ENCODE data around the gene SPRTN. TPM values are rescaled to one million over a fixed set of nuclear protein-coding genes. Genes with fewer than 3 reads are reported as not detected.

The SPRTN gene
- total RNA-seq, 1 experiment from 2014 or later: 17.4 TPM

DNA sequence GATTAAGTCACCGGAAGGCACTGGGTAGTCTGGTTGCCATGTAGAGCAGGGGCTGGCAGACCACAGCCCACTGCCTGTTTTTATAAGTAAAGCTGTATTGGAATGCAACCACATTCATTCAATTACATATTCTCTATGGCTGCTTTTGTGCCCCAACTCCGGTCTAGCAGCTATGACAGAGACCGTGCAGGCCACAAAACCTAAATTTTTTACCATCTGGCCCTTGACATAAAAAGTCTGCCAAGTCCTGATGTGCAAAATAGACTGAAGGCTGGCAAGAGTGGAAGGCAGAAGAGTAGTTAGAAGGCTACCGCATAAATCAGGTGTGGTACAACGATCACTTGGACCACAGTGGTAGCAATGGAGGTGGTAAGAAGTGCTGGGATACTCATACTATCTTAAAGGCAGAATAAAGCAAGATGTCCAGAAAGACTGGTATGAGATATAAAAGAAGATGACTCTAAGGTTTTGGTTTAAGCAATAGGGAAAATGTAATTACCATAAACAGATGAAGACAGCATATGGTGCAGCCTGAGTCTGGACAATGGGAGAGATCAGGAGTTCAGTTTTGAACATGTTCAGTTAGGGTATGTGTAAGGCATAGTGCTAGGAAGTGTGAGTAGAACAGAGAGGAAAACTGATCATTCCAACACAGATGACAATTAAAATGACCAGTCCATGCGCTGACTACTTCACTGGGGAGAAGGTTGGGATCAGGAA, 46.8 kb downstream of the SPRTN start:
- peaks cover 1% of the 10 kb centered on the region; the same call in 1 of the 2 replicates for H3K36me3 ChIP-seq (ENCODE audit: insufficient read depth, low read length)
- H3K9ac ChIP-seq (ENCODE audit: low read length): no peak overlapping the region
- no peak overlapping the region for H3K27ac ChIP-seq (ENCODE audit: low read length)
- peaks cover 27% of the 10 kb centered on the region for H3K4me1 ChIP-seq (ENCODE audit: low read length)
- H3K9me3 ChIP-seq (ENCODE audit: low read length): no peaks in the 10 kb centered on the region
- H3K9me2 ChIP-seq (replicated peaks; ENCODE audit: insufficient read depth, low read length): no peaks in the 10 kb centered on the region
- H3K27me3 ChIP-seq (ENCODE audit: low read length): no peaks in the 10 kb centered on the region
- 0 out of 2 replicates have a peak, but pooled peaks cover 4% of the 10 kb centered on the region for H4K20me1 ChIP-seq (ENCODE audit: insufficient read depth, low read depth, low read length)
- DNase-seq: no peak
- H3K4me2 ChIP-seq (ENCODE audit: low read depth, low read length, poor library complexity, severe bottlenecking): no peak overlapping the region
- H3K79me2 ChIP-seq (ENCODE audit: low read length): peaks cover 98% of the 10 kb centered on the region
- H3K4me3 ChIP-seq (ENCODE audit: low read length): no peak overlapping the region
- no peak overlapping the region for H2AFZ ChIP-seq (ENCODE audit: low read length)

DNA sequence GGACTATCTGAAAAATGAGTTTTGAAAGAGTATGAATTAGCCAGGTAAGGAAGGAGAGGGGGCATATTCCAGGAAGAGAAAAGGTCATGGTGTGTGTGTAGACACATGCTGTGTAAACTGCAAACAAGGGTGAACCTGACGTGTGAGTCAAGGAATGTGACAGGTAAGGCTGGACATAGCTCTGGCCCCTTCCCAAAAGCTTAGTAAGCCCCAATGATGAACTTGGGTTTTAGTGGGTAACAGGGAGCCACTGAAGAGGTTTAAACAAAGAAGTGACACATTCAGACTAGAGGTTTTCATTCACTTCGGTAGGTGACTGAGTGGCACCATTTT, 47.3 kb downstream of the SPRTN start:
- Histone ChIP-seq H4K20me1 (ENCODE audit: insufficient read depth, low read depth, low read length) (0 out of 2 replicates have a peak, but pooled peaks cover 4% of the 10 kb centered on the region), H3K36me3 (ENCODE audit: insufficient read depth, low read length) (peaks cover 7% of the 10 kb centered on the region; the same call in 1 of the 2 replicates), H3K27me3 (ENCODE audit: low read length) (no peaks in the 10 kb centered on the region), H3K79me2 (ENCODE audit: low read length) (peaks cover 99% of the 10 kb centered on the region), H3K9ac (ENCODE audit: low read length) (no peak overlapping the region), H2AFZ (ENCODE audit: low read length) (no peak overlapping the region), H3K27ac (ENCODE audit: low read length) (no peak overlapping the region), H3K4me3 (ENCODE audit: low read length) (no peak overlapping the region), H3K4me1 (ENCODE audit: low read length) (peaks cover 27% of the 10 kb centered on the region), H3K4me2 (ENCODE audit: low read depth, low read length, poor library complexity, severe bottlenecking) (no peak overlapping the region), H3K9me2 (replicated peaks; ENCODE audit: insufficient read depth, low read length) (no peaks in the 10 kb centered on the region), H3K9me3 (ENCODE audit: low read length) (no peaks in the 10 kb centered on the region)
- DNase-seq: no peak

DNA sequence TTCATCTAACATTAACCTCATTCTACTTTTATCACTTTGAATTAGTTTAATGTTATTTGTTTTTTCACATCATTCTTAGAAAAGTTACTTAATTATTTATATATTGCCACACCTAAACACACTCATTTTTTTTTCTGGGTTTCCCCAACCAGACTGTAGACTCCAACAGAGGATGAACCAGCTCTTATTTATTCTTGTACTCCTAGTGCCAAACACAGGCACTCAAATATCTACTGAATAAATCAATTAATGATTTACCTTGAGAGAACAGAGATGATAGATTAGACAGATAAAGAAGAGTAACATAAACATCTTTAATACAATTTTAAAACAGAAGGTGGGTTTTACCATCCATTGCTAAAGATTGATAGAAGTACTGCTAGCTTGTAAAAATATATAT, 48.4 kb downstream of the SPRTN start:
- no peak overlapping the region for H3K4me3 ChIP-seq (ENCODE audit: low read length)
- H3K4me1 ChIP-seq (ENCODE audit: low read length): peaks cover 27% of the 10 kb centered on the region
- no peak overlapping the region for H3K27ac ChIP-seq (ENCODE audit: low read length)
- no peaks in the 10 kb centered on the region for H3K27me3 ChIP-seq (ENCODE audit: low read length)
- peaks cover 99% of the 10 kb centered on the region for H3K79me2 ChIP-seq (ENCODE audit: low read length)
- no peak overlapping the region for H2AFZ ChIP-seq (ENCODE audit: low read length)
- H3K9ac ChIP-seq (ENCODE audit: low read length): no peak overlapping the region
- H4K20me1 ChIP-seq (ENCODE audit: insufficient read depth, low read depth, low read length): 0 out of 2 replicates have a peak, but pooled peaks cover 4% of the 10 kb centered on the region
- DNase-seq: no peak
- no peaks in the 10 kb centered on the region for H3K9me3 ChIP-seq (ENCODE audit: low read length)
- H3K9me2 ChIP-seq (replicated peaks; ENCODE audit: insufficient read depth, low read length): no peaks in the 10 kb centered on the region
- peaks cover 7% of the 10 kb centered on the region; the same call in 1 of the 2 replicates for H3K36me3 ChIP-seq (ENCODE audit: insufficient read depth, low read length)
- H3K4me2 ChIP-seq (ENCODE audit: low read depth, low read length, poor library complexity, severe bottlenecking): no peak overlapping the region

DNA sequence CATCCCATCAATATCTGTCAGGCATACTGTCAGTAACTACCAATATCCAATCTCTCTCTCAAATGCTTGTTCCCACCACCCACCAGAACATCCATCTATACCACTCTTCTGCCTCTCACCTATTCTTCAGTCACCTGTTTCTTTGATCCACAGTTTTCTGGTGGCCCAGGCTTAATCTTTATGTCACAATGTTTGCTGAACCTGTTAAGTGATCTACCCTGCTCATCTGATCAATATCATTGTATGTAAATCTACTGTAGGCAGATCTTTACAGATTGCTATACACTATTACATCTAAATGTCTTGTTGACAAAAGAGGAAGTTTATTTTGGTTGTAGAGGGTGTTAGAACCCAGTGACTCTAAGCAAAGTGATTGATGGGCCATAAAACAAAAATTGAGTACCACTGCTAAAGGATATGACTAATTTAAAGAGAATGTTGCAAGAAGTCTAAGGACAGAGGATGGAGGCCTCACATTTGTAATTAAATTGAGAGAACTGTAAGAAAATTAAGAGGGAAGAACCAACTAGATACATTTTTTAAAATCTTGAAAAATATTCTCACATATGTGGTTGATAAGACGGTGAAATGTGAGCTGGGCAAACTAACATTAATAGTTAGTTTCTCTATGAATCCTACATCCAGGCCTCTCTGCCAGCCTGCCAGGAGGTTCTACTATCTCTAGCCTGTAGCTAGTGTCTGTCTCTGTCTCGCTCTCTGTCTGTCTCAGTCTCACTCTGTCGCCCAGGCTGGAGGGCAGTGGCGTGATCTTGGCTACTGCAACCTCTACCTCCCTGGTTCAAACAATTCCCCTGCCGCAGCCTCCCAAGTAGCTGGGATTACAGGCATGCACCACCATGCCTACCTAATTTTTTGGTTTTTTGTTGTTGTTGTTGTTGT, 49.9 kb downstream of the SPRTN start:
- no peak overlapping the region for H2AFZ ChIP-seq (ENCODE audit: low read length)
- DNase-seq: no peak
- no peak overlapping the region for H3K4me3 ChIP-seq (ENCODE audit: low read length)
- H3K36me3 ChIP-seq (ENCODE audit: insufficient read depth, low read length): peaks cover 7% of the 10 kb centered on the region; the same call in 1 of the 2 replicates
- H3K9me3 ChIP-seq (ENCODE audit: low read length): no peaks in the 10 kb centered on the region
- H3K9ac ChIP-seq (ENCODE audit: low read length): no peak overlapping the region
- no peaks in the 10 kb centered on the region for H3K9me2 ChIP-seq (replicated peaks; ENCODE audit: insufficient read depth, low read length)
- 0 out of 2 replicates have a peak, but pooled peaks cover 4% of the 10 kb centered on the region for H4K20me1 ChIP-seq (ENCODE audit: insufficient read depth, low read depth, low read length)
- no peaks in the 10 kb centered on the region for H3K27me3 ChIP-seq (ENCODE audit: low read length)
- no peak overlapping the region for H3K4me2 ChIP-seq (ENCODE audit: low read depth, low read length, poor library complexity, severe bottlenecking)
- peaks cover 25% of the 10 kb centered on the region for H3K4me1 ChIP-seq (ENCODE audit: low read length)
- no peak overlapping the region for H3K27ac ChIP-seq (ENCODE audit: low read length)
- H3K79me2 ChIP-seq (ENCODE audit: low read length): peaks cover 96% of the 10 kb centered on the region

DNA sequence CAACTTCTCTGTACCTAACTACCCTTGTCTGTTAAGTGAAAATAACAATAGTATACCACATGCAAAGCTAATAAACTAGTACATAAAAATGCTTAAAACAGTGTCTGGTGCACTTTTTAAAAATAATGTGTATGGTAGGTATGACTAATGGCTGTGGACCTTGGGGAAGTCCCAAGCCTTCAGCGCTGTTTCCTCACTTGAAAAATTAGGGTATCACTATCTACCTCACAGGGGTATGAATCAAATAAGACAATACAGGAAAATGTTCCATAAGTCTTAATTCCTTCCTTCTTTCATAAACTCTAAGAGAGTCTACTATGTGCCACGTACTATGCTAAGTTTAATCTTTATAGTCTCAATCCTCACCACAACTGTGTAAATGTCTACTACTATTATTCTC, 52.0 kb downstream of the SPRTN start:
- H3K9me3 ChIP-seq (ENCODE audit: low read length): no peaks in the 10 kb centered on the region
- H2AFZ ChIP-seq (ENCODE audit: low read length): no peak overlapping the region
- no peak overlapping the region for H3K27ac ChIP-seq (ENCODE audit: low read length)
- H3K4me3 ChIP-seq (ENCODE audit: low read length): no peak overlapping the region
- no peak for DNase-seq
- H3K27me3 ChIP-seq (ENCODE audit: low read length): no peaks in the 10 kb centered on the region
- peaks cover 96% of the 10 kb centered on the region for H3K79me2 ChIP-seq (ENCODE audit: low read length)
- no peaks in the 10 kb centered on the region for H3K9me2 ChIP-seq (replicated peaks; ENCODE audit: insufficient read depth, low read length)
- peaks cover 7% of the 10 kb centered on the region; the same call in 1 of the 2 replicates for H3K36me3 ChIP-seq (ENCODE audit: insufficient read depth, low read length)
- H3K9ac ChIP-seq (ENCODE audit: low read length): no peak overlapping the region
- no peak overlapping the region for H3K4me2 ChIP-seq (ENCODE audit: low read depth, low read length, poor library complexity, severe bottlenecking)
- peaks cover 29% of the 10 kb centered on the region for H3K4me1 ChIP-seq (ENCODE audit: low read length)
- H4K20me1 ChIP-seq (ENCODE audit: insufficient read depth, low read depth, low read length): 0 out of 2 replicates have a peak, but pooled peaks cover 4% of the 10 kb centered on the region

DNA sequence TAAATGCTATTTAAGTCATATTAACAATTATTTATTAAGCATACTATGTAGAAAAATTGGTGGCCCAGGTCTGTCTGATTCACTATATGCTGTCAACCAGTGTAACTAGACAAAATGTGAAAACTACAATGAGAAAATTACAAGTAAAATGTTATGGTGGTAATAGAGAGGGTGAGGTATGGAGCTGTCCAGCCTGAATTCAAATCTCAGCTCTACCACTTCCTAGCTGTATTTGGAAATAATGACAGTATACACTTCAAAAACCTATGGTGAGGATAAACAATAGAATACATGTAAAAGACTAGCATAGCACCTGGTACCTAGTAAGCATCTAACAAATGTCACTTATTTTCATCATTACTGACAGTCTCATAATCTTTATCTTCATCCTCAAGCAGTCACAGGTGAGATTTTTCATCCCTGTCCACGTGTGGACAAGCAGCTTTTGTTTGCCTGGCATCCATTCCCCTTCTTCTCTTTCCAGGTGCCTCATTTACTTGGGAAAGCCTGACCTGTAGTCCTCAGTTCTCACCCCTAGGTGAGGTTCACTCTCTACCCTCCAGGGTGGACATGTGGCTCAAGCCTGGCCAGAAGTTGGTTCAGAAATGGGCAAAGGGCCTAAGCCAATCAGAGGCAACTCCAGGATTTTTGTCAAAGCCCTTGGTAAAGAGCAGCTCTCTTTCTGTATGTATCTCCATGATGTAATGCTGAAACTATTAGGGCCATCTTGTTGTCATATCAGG, 54.5 kb downstream of the SPRTN start:
- Histone ChIP-seq H2AFZ (ENCODE audit: low read length) (no peak overlapping the region), H3K4me1 (ENCODE audit: low read length) (peaks cover 27% of the 10 kb centered on the region), H3K4me3 (ENCODE audit: low read length) (no peak overlapping the region), H3K9ac (ENCODE audit: low read length) (no peak overlapping the region), H4K20me1 (ENCODE audit: insufficient read depth, low read depth, low read length) (0 out of 2 replicates have a peak, but pooled peaks cover 4% of the 10 kb centered on the region), H3K4me2 (ENCODE audit: low read depth, low read length, poor library complexity, severe bottlenecking) (no peak overlapping the region), H3K36me3 (ENCODE audit: insufficient read depth, low read length) (peaks cover 7% of the 10 kb centered on the region; the same call in 1 of the 2 replicates), H3K9me2 (replicated peaks; ENCODE audit: insufficient read depth, low read length) (no peaks in the 10 kb centered on the region), H3K79me2 (ENCODE audit: low read length) (peaks cover 98% of the 10 kb centered on the region), H3K27me3 (ENCODE audit: low read length) (no peaks in the 10 kb centered on the region), H3K9me3 (ENCODE audit: low read length) (no peaks in the 10 kb centered on the region), H3K27ac (ENCODE audit: low read length) (no peak overlapping the region)
- DNase-seq: no peak

DNA sequence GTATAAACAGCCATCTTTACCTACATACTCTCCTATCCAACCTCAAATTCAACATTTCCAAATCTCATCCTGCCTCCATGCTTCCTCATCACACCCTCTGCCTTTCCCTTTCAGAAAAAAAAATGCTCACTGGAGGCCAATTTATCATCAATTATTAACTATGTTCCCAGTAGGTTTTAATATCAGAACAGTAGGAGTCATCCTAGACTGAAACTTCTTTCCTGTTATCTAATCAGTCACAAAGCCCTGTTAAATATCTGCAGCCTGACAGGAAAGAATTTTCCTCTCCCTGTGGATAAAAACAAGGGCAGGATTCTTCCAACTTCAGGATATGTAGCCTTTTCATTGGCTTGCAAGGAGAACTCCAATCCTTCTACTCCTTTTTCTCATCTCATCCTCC, 55.6 kb downstream of the SPRTN start:
- no peak overlapping the region for H3K4me2 ChIP-seq (ENCODE audit: low read depth, low read length, poor library complexity, severe bottlenecking)
- peaks cover 7% of the 10 kb centered on the region; the same call in 1 of the 2 replicates for H3K36me3 ChIP-seq (ENCODE audit: insufficient read depth, low read length)

More for the DNA sequence above, 55.6 kb downstream of the SPRTN start:
- Histone ChIP-seq H3K9ac (ENCODE audit: low read length) (no peak overlapping the region), H3K4me1 (ENCODE audit: low read length) (peaks cover 27% of the 10 kb centered on the region), H3K27ac (ENCODE audit: low read length) (no peak overlapping the region), H4K20me1 (ENCODE audit: insufficient read depth, low read depth, low read length) (0 out of 2 replicates have a peak, but pooled peaks cover 4% of the 10 kb centered on the region), H3K27me3 (ENCODE audit: low read length) (no peaks in the 10 kb centered on the region), H3K9me3 (ENCODE audit: low read length) (no peaks in the 10 kb centered on the region), H2AFZ (ENCODE audit: low read length) (no peak overlapping the region), H3K79me2 (ENCODE audit: low read length) (peaks cover 98% of the 10 kb centered on the region), H3K4me3 (ENCODE audit: low read length) (no peak overlapping the region), H3K9me2 (replicated peaks; ENCODE audit: insufficient read depth, low read length) (no peaks in the 10 kb centered on the region)
- DNase-seq: no peak

Measured in Karpas-422 (cell line).